Jurkat, Clone E6-1 (cell line): ENCODE measurements around the gene KLHL30.
"Not testable (repeated sequence)": the region's sequence is repeated elsewhere in the genome, so short reads cannot be mapped to it uniquely, and the experiment has no call there.

ENCODE experiments used
- DNase-seq: peaks from one replicate; pipeline ENCODE4 v3.0.0-alpha.2; 2011; ENCODE audit warnings: low read depth, low spot score
- H3K4me3 ChIP-seq: 2 replicates; pipeline ENCODE4 v1.5.1; 2011; ENCODE audit warnings: mild to moderate bottlenecking, low read length, control low read depth, moderate library complexity

KLHL30 gene

DNA sequence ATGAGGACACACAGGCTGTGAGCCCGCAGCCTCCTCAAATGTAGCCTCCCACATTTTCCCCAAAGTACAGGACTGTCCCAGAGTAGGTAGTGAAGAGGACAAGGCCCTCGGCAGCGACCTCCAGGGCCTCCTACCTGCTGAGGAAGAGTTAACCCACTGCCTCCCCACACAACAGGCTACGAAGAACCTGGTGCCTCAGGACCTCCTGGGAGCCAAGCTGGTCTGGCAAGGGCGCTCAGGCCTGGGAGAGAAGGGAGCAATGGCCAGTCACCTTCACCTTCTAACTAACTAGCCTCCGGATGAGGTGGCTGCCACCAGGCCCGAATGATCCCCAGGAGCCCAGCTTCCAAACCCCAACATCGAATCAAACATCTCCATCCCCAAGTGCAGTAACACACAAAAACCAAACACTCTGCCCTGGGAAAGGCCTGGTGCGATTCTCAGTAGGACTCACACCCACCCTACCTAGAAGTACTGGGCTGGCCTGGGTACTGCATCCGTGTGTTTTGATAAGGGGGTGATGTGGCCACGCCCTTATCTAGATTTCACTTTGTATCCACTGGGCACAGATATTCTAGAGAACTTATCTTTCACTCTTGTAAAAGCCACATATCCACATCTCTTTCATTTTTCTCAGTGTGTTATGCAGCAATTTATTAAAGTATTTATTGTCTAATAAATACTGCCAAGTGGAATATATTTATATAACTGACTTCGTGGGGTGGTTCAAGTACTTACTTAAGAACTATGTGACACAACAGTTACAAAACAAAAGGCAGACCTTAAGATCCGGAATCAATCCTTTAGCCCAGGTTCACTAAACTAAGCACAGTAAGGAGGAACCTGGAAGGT, 30.0 kb downstream of the KLHL30 start:
- no peak for DNase-seq

DNA sequence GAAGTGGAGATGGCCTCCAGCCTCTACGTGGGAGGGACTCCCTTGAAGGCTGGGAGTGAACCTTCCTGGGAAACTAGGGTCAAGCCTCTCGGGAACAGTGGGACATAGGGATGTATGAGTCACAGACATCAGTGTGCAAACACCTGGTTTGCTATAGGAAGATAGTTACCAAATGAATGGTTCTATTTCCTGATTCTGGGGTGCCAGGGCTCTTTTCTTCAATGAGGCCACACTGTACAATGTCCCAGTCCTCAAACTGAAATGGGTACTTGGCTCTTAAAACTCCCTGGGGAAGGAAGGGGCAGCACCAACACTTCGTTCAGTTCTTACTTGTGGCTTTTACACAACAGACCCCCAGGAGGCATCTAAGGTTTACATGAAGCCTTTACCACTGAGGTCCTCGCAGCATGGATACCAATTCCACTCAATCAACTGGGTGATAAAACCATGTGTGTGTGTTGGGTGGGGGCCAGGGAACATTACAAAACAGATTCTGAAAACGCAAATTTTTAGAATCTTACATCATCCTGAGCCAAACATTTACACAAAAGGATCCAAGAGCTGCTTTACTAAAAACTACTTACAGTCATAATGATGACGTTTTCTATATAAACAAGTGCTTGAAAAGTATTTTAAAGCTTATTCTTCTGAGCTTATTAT, 30.7 kb downstream of the KLHL30 start:
- no peak overlapping the region for H3K4me3 ChIP-seq
- no peak for DNase-seq

More for the DNA sequence above, 30.0 kb downstream of the KLHL30 start:
- no peak overlapping the region for H3K4me3 ChIP-seq

DNA sequence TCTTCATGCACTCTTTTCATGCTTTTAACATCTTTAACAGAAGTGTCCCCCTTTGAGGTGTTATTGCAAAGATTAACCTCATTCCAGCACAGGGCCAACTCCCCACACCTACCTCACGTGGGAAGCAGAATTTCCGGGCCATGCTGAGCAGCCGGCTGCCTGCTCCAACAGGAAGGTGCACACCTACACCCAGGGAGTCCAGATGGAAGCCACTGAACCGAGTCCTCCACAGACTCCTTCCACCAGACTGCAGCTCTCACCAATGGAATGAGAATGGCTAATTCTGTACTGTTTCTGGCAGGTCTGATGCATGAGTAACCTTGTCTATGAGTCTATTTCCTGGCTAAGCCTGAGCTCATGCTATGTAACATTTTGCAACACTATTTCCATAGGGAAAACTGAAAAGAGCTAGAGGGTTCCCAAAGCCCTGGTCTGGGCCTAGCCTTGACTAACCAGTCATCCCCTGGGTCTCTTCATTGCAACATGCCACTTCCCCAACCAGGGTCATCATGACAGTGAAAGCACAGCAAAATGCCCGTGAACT, 31.3 kb downstream of the KLHL30 start:
- H3K4me3 ChIP-seq: no peak overlapping the region
- no peak for DNase-seq

DNA sequence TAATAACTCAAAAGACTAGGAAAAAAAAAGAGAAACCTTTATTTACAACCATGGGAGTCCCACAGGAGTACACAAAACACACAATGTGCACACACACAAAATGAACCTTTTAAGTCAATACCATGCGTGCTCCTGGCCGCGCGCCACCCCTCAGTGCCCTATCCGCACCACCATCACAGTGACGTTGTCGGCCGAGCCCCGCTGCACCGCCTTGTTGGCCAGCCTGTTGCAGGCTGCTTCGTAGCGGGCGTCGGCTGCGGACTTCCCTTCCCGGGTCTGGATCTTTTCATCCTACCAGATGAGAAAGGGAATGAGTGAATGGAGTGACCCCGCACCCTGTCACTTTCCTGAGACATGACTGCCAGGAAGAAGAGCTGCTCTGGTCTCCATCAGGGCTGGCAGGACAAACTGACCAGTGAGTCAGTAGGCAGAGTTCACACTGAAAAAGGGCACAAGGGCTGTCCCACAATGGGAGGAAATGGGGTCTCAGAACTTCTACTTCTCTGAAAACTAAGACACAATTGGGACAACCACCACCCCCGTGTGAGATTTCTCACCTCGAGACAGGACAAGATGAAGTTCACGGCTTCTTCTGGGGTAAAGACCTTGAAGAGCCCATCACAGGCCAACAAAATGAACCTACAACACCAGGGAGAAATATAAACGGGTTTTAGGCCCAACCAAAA, 32.1 kb downstream of the KLHL30 start:
- DNase-seq: no peak
- H3K4me3 ChIP-seq: no peak overlapping the region

DNA sequence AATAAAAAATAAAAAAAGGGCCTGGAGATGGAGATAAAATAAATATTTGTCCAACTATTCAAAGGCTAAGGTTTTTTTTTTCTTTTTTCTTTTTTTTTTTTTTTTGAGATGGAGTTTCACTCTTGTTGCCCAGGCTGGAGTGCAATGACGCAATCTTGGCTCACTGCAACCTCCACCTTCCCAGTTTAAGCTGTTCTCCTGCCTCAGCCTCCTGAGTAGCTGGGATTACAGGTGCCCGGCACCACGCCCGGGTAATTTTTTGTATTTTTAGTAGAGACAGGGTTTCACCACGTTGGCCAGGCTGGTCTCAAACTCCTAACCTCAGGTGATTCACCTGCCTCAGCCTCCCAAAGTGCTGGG, 32.6 kb downstream of the KLHL30 start:
- DNase-seq, H3K4me3 ChIP-seq: not testable (repeated sequence)

DNA sequence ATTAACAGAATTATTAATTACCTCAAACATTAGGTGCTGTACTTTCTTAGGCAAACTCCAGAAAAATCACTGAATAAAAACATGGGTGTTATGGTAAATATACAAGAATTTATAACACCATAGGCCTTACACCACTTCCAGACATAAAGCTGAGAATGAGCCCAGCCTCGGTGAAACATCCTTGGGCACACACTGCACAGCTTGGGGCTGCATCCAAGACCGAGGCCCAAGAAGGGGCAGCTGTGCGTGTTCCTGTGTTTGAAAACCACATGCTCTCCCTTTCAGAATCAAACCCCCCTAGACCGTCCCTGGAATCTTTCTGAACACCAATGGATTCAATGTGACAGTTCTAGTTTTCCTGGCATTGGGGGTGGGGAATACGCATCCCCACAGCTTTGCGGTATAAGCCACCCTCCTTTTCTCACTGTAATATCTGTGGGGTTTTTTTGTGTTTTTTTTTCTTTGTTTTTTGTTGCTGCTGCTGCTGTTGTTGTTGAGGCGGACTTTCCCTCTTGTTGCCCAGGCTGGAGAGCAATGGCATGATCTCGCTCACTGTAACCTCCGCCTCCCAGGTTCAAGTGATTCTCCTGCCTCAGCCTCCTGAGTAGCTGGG, 33.2 kb downstream of the KLHL30 start:
- DNase-seq: no peak
- H3K4me3 ChIP-seq: no peak overlapping the region

DNA sequence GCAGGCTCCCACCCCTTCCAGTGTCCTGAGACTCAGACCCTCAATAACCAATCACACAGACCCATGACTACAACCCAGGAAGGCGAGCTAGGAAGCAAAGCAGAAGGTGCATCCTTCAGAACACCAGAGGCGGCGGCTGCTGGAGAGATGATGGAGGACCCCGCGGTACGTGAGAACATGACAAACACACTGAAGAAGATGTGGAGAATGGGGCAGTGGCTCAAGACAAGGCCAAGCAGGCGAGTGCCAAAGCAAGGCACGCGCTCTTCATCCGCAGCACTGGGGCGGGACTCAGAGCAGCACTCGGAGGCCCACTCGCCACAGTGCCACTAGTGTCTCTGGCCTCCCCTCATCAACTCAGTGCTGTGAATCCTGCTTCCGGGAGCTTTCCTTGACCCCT, 34.0 kb downstream of the KLHL30 start:
- DNase-seq: no peak
- no peak overlapping the region for H3K4me3 ChIP-seq

DNA sequence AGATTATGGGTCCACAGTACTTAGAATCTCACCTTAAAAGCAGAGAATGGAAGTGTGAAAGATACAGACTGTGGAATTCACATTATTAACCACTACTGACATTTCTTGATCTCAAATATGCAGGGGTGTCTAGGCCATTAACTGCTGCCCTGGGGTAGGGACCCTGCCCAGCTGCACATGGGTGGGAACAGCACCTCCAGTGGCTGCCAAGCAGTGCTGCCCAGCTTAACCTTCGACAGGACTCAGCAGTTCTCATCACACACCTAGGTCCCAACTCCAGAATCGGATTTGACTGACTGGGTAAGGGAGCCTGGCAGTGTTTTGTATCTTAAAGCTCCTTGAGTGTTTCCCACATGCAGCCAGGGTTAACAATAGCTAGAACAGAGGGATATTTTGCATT, 35.2 kb downstream of the KLHL30 start:
- DNase-seq: no peak
- H3K4me3 ChIP-seq: no peak overlapping the region

DNA sequence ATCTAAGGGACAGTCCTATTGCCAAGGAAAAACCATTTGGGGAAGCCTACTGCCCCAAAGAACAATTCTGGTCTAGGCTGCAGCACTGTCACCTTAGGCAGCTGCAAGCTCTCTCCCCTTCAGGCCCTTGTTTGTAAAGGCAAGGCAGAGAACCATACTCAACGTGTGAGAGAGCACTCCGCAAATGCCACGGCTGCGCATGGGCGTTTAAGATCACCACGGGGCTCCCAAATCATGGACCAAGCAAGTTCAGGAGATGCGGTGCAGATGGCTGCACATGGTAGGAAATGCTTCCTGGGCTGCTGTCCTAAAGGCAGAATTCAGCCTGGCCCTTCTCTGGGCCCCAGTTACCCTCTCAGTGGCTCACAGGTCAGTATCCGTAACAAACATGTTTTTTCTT, 35.8 kb downstream of the KLHL30 start:
- DNase-seq: no peak

DNA sequence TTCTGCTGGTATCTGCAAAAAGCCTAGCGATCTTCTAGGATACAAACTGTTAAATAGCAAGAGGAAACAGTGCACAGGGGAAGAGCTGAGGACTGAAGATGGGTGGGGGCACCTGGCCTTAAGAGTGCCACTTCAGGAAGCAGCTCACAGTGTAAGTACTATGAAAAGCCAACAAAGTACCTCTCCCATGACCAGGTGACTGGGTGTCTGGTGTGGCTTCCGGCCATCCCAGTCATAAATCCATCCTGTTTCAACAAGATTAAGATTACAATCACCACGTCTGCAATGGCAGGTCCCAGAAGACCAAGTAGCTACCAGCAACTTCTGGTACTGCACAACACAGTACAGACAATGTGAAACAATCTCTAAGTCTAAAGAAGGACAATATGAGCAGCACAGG, 36.2 kb downstream of the KLHL30 start:
- DNase-seq: no peak
- H3K4me3 ChIP-seq: no peak overlapping the region

More for the DNA sequence above, 35.8 kb downstream of the KLHL30 start:
- no peak overlapping the region for H3K4me3 ChIP-seq

DNA sequence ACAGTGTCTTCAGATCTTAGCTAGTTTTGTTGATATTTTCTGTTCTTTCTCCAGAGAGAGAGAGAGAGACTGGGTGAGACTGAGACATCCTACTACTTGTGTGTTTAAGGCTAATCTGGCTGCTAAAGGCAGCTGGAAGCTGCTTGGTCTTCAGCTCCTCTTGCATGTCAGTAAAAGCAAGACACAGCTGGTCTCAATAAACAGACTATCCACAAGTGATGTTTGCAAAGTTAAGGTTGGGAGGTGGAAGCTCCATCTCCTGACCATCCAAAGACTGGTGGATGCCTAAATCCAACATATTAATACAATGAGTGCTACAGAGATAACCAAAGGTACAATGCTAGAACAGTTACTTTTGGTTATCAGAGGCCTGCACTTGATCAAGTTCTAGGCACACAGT, 38.1 kb downstream of the KLHL30 start:
- H3K4me3 ChIP-seq: no peak overlapping the region
- DNase-seq: no peak

DNA sequence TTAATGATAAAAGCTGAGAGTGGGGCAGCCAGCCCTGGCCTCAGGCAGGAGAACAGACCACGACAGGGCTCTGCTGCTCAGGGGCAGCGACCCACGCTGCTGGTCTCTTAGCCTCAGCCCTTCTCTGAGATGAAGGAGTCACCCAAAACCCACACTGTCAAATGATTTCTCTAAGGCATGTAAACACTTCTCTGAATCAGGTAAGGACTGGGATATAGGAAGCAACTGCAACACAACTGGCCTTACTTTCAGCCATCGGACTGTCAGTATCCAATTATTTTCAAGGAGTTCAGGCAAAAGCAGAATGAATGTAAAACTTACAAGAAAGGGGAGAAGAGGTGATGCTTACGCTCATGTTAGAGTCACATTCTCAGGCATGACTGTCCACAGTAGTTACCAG, 42.1 kb downstream of the KLHL30 start:
- no peak for DNase-seq
- H3K4me3 ChIP-seq: no peak overlapping the region

DNA sequence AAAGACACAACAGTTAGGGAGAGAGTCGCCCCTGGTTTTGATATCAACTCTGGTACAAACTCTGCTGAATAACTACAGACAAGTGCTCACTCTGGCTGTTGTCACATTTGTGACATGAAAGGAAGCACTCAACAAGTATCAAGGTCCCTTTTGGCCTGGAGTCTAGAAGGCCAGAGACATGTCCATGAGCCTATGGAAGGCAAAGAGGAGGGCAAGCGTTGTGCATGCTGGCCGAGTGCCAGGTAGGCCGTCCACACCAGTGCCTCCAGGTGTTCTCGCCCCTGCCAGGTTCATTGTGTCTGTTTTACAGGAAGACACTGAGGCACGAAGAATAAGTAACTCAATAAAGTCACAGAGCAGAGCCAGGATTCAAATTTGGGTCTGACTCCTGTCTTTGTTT, 43.9 kb downstream of the KLHL30 start:
- DNase-seq: no peak
- no peak overlapping the region for H3K4me3 ChIP-seq

DNA sequence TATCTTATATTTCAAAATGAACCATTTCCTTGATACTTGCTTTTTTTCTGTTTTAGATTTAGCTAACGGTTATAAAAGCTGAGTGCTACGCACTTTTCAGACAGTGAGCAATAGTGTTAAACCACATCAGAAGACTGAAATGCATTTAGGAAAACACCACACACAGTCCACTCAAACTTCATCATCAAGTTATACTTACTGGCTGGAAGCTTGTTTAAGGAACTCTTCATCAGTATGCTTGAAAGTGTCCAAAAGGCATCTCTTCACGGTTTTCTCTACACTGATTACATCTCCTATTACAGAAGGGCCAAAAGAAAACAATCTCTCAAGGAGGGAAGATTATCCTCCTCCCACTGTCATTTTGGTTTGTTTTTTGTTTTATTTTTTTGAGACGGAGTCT, 45.4 kb downstream of the KLHL30 start:
- no peak overlapping the region for H3K4me3 ChIP-seq
- no peak for DNase-seq

DNA sequence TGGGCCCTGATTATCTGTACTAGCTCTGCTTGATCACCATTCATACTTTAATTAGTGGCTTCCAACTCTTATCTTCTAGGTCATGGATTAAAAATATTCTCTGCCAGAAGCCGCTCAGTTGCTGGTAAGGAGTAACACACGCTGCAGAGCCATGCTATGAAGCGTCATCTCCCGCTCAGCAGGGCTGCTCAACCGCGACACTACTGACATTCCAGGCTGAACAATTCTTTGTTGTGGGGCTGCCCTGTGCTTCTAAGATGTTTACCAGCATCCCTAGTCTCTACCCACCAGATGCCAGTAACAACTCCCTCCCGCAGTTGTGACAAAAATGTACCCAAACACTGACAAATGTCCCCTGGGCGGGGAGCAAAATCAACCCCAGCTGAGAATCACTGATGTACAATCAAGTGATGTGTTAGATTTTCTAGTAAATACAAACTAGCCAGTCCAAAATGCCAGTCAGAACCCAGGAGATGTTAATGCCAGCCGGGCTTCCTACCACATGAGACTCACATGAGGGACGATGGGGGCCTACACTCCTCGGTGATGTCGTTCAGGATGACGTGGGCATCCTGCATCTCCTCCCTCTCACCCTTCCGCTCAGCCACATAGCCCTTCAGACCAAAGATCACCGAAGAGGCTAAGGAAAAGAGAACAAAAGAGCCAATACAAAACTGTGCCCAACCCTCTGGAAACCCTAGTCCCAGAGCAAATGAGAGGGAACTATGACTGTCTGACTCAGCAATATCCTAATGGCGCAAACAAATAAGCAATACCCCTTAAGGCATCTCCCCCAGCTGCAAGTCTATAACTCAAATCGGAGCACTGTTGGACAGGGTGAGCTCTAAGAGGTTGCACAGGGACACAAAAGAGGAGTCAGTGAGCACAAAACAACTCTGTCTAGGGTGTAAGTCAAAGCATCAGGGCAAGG, 49.4 kb downstream of the KLHL30 start:
- no peak for DNase-seq
- no peak overlapping the region for H3K4me3 ChIP-seq

DNA sequence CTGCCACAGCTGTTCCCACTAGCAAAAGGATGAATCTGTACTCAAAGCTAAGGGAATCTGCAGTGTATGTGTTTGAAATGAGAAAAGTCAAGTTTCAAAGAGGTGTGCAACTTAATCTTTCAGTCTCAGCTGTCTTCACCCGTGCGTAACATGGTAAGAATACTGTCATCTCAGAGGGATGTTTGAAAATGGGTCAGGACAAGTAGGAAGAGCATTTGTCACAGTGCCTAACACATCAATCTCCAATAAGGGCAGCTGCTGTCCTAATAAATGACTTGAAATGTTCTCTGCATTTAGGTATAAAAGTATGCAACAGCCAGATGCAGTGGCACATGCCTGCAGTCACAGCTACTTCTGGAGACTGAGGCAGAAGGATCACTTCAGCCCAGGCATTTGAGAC, 52.0 kb downstream of the KLHL30 start:
- no peak overlapping the region for H3K4me3 ChIP-seq
- DNase-seq: no peak
